ENCODE measurements around the gene GABPA.

DNA sequence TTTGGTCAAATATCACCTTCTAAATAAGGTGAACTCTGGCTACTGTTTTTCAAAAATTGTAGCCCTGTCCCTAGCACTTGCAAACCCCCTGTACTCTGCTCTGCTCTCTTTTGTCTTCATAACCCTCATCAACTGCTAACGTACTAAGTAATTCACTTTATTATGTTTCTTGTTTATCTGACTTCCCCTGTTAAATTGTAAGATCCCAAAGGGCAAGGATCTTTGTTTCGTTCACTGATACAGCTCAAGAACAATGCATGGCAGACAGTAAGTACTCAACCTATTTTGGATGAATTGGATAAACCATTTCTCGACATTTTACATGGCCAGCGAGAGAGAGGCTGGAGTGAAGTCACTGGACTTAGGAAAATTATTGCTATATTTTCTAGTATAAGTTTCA, 47.0 kb upstream of the GABPA start:
- TF ChIP-seq EZH2 (IDR thresholded peaks at IDR 0.05; ENCODE audit: insufficient read depth, poor library complexity, severe bottlenecking) (no peak), EZH2phosphoT487 (IDR thresholded peaks at IDR 0.05; ENCODE audit: insufficient read depth, low read depth) (no peak)
